Neuronal stem cell (in vitro differentiated cells): ENCODE measurements around the gene PDE3B.

Experiments
- DNase-seq: peaks from one replicate; pipeline ENCODE4 v3.0.0-alpha.2; 2013; ENCODE audit warnings: low spot score
- H2AFZ ChIP-seq: one replicate; pipeline ENCODE4 v1.6.1; 2013; ENCODE audit warnings: mild to moderate bottlenecking, low read length, inconsistent platforms
- H2AK5ac ChIP-seq: 2 replicates; pipeline ENCODE4 v1.6.1; 2013; ENCODE audit warnings: low read depth, mild to moderate bottlenecking, inconsistent platforms, low read length, moderate library complexity, mixed read lengths
- H2BK120ac ChIP-seq: 2 replicates; pipeline ENCODE4 v1.6.1; 2013; ENCODE audit warnings: low read depth, mild to moderate bottlenecking, inconsistent platforms, low read length, moderate library complexity, mixed read lengths
- H2BK12ac ChIP-seq: one replicate; pipeline ENCODE4 v1.6.1; 2013; ENCODE audit warnings: low read length, inconsistent platforms
- H2BK15ac ChIP-seq: 2 replicates; pipeline ENCODE4 v1.6.1; 2013; ENCODE audit warnings: mild to moderate bottlenecking, low read length, inconsistent platforms, mixed read lengths
- H2BK5ac ChIP-seq: one replicate; pipeline ENCODE4 v1.6.1; 2013; ENCODE audit warnings: inconsistent platforms, mild to moderate bottlenecking, low read length, moderate library complexity
- H3K14ac ChIP-seq: one replicate; pipeline ENCODE4 v1.6.1; 2013; ENCODE audit warnings: low read length, inconsistent platforms
- H3K18ac ChIP-seq: 2 replicates; pipeline ENCODE4 v1.6.1; 2013; ENCODE audit warnings: low read length, inconsistent platforms
- H3K23ac ChIP-seq: 2 replicates; pipeline ENCODE4 v1.6.1; 2013; ENCODE audit warnings: low read depth, mild to moderate bottlenecking, mixed read lengths, low read length, inconsistent platforms; ENCODE audit not compliant: poor library complexity
- H3K27ac ChIP-seq: replicated peaks from 3 replicates; pipeline ENCODE4 v1.5.1; 2013; ENCODE audit warnings: low read length, inconsistent platforms
- H3K27me3 ChIP-seq, 3 experiments: 2 replicates each; pipeline ENCODE4 v1.6.1; 2013; ENCODE audit warnings: low read length in 3 of 3, mild to moderate bottlenecking in 2 of 3, inconsistent platforms in 1 of 3, low read depth in 1 of 3, mixed read lengths in 1 of 3, moderate library complexity in 1 of 3; ENCODE audit not compliant: control insufficient read depth in 3 of 3, insufficient read depth in 3 of 3
- H3K36me3 ChIP-seq, 2 donors: replicated peaks in 1 of 2; 2 replicates each; pipeline ENCODE4 v1.6.1; 2013; ENCODE audit warnings: low read length in 2 of 2; ENCODE audit not compliant: control insufficient read depth in 2 of 2, insufficient read depth in 2 of 2
- H3K4ac ChIP-seq: 2 replicates; pipeline ENCODE4 v1.6.1; 2013; ENCODE audit warnings: inconsistent platforms, mild to moderate bottlenecking, low read length, moderate library complexity
- H3K4me1 ChIP-seq, 2 donors: 1 replicate in 1 of 2; 2 replicates in 1 of 2; pipeline ENCODE4 v1.6.1; 2013; ENCODE audit warnings: low read length in 2 of 2, low read depth in 1 of 2; ENCODE audit not compliant: control insufficient read depth in 2 of 2, insufficient read depth in 1 of 2
- H3K4me2 ChIP-seq: one replicate; pipeline ENCODE4 v1.6.1; 2013; ENCODE audit warnings: mild to moderate bottlenecking, low read length, inconsistent platforms; ENCODE audit not compliant: insufficient read depth, poor library complexity, severe bottlenecking
- H3K4me3 ChIP-seq, 2 donors: 2 replicates each; pipeline ENCODE4 v1.5.1; 2013; ENCODE audit warnings: low read length in 2 of 2, mild to moderate bottlenecking in 2 of 2, inconsistent platforms in 1 of 2, moderate library complexity in 1 of 2
- H3K79me1 ChIP-seq: one replicate; pipeline ENCODE4 v1.6.1; 2013; ENCODE audit warnings: low read depth, mild to moderate bottlenecking, inconsistent platforms, low read length, moderate library complexity
- H3K9ac ChIP-seq: one replicate; pipeline ENCODE4 v1.6.1; 2013; ENCODE audit warnings: mild to moderate bottlenecking, low read depth, low read length, inconsistent platforms; ENCODE audit not compliant: poor library complexity
- H3K9me3 ChIP-seq, 2 donors: replicated peaks in 1 of 2; 2 replicates each; pipeline versions ENCODE3 to v1.6.1; 2013; ENCODE audit warnings: low read length in 2 of 2, mild to moderate bottlenecking in 2 of 2, inconsistent platforms in 1 of 2, low read depth in 1 of 2, mixed read lengths in 1 of 2, moderate library complexity in 1 of 2; ENCODE audit not compliant: control insufficient read depth in 2 of 2, insufficient read depth in 1 of 2
- H4K8ac ChIP-seq: one replicate; pipeline ENCODE4 v1.6.1; 2013; ENCODE audit warnings: low read depth, mild to moderate bottlenecking, inconsistent platforms, low read length, moderate library complexity
- H4K91ac ChIP-seq: one replicate; pipeline ENCODE4 v1.6.1; 2013; ENCODE audit warnings: low read length, low read depth, mild to moderate bottlenecking, inconsistent platforms; ENCODE audit not compliant: poor library complexity
- WGBS, 2 donors: extraction: QIAGEN DNeasy Blood & Tissue Kit; methylation state at CpG; one replicate each; pipeline ENCODE4 v1.1.7; 2013; ENCODE audit warnings: missing lambda C conversion rate in 2 of 2, mixed read lengths in 1 of 2; ENCODE audit not compliant: insufficient read length in 2 of 2, insufficient replicate concordance in 1 of 2; ENCODE audit errors: extremely low coverage in 2 of 2; 5-methylcytosine and 5-hydroxymethylcytosine counted together

Gene PDE3B

GRCh38 chr11:14700593-14700992 is 57.0 kb downstream of the PDE3B start:
- Histone ChIP-seq H3K27ac (no peak overlapping the region), H3K4me1 (no peaks in the 10 kb centered on the region), H3K14ac (no peak overlapping the region), H2BK5ac (no peak overlapping the region), H3K79me1 (no peaks in the 10 kb centered on the region), H3K18ac (no peak overlapping the region), H2BK15ac (no peak overlapping the region), H3K9ac (no peak overlapping the region), H3K4me2 (no peak overlapping the region), H3K9me3 (peaks cover 0 to 16% of the 10 kb centered on the region in 2 donors), H3K27me3 (no peaks in the 10 kb centered on the region), H2AK5ac (no peak overlapping the region), H3K36me3 (no peaks in the 10 kb centered on the region), H4K91ac (no peak overlapping the region), H2BK120ac (no peak overlapping the region), H3K23ac (no peak overlapping the region), H2BK12ac (no peak overlapping the region), H3K4me3 (no peak overlapping the region), H3K4ac (no peak overlapping the region), H2AFZ (no peak overlapping the region), H4K8ac (no peak overlapping the region)
- no peak for DNase-seq
- no CpG with 5 or more reads among the region's 1 CpG for WGBS, 2 donors

- H2BK15ac ChIP-seq = no peak overlapping the region
- no peak overlapping the region for H3K9ac ChIP-seq
- H3K14ac ChIP-seq = no peak overlapping the region
- H2AK5ac ChIP-seq = no peak overlapping the region
- no peak overlapping the region for H2AFZ ChIP-seq
- H3K4ac ChIP-seq = no peak overlapping the region
- DNase-seq = no peak
- no peak overlapping the region for H3K4me3 ChIP-seq
- no peak overlapping the region for H2BK12ac ChIP-seq
- no peak overlapping the region for H4K8ac ChIP-seq
- no peak overlapping the region for H3K18ac ChIP-seq
- no peaks in the 10 kb centered on the region for H3K36me3 ChIP-seq
- no peak overlapping the region for H4K91ac ChIP-seq
- no peak overlapping the region for H2BK120ac ChIP-seq
- no CpG with 5 or more reads among the region's 1 CpG for WGBS, 2 donors
- no peak overlapping the region for H2BK5ac ChIP-seq
- no peak overlapping the region for H3K27ac ChIP-seq
- no peak overlapping the region for H3K4me2 ChIP-seq
- peaks cover 0 to 19% of the 10 kb centered on the region in 2 donors for H3K9me3 ChIP-seq
- H3K27me3 ChIP-seq = no peaks in the 10 kb centered on the region
- H3K23ac ChIP-seq = no peak overlapping the region
- no peaks in the 10 kb centered on the region for H3K4me1 ChIP-seq
- H3K79me1 ChIP-seq = no peaks in the 10 kb centered on the region
Observed at GRCh38 chr11:14702760-14703159, 59.2 kb downstream of the PDE3B start.

- Histone ChIP-seq H3K18ac (no peak overlapping the region), H2BK12ac (no peak overlapping the region), H3K9me3 (peaks cover 0 to 19% of the 10 kb centered on the region in 2 donors), H3K27me3 (no peaks in the 10 kb centered on the region), H2AK5ac (no peak overlapping the region), H3K9ac (no peak overlapping the region), H3K23ac (no peak overlapping the region), H2BK5ac (no peak overlapping the region), H3K4ac (no peak overlapping the region), H3K4me3 (no peak overlapping the region), H3K27ac (no peak overlapping the region), H3K4me1 (no peaks in the 10 kb centered on the region), H3K36me3 (no peaks in the 10 kb centered on the region), H2BK120ac (no peak overlapping the region), H3K79me1 (no peaks in the 10 kb centered on the region), H2BK15ac (no peak overlapping the region), H4K91ac (no peak overlapping the region), H3K14ac (no peak overlapping the region), H4K8ac (no peak overlapping the region), H3K4me2 (no peak overlapping the region), H2AFZ (no peak overlapping the region)
- WGBS, 2 donors = no CpG with 5 or more reads among the region's 1 CpG
- no peak for DNase-seq
Observed at GRCh38 chr11:14703731-14704130, 60.1 kb downstream of the PDE3B start.

- Histone ChIP-seq H3K4me3 (no peak overlapping the region), H3K23ac (no peak overlapping the region), H4K8ac (no peak overlapping the region), H2AFZ (no peak overlapping the region), H3K27ac (no peak overlapping the region), H3K14ac (no peak overlapping the region), H2BK120ac (no peak overlapping the region), H2BK5ac (no peak overlapping the region), H3K27me3 (no peaks in the 10 kb centered on the region), H3K4me2 (no peak overlapping the region), H3K9me3 (peaks cover 0 to 19% of the 10 kb centered on the region in 2 donors), H2AK5ac (no peak overlapping the region), H4K91ac (no peak overlapping the region), H3K4me1 (no peaks in the 10 kb centered on the region), H2BK15ac (no peak overlapping the region), H3K18ac (no peak overlapping the region), H3K4ac (no peak overlapping the region), H3K79me1 (no peaks in the 10 kb centered on the region), H3K36me3 (no peaks in the 10 kb centered on the region), H2BK12ac (no peak overlapping the region), H3K9ac (no peak overlapping the region)
- WGBS, 2 donors = no CpG with 5 or more reads among the region's 2 CpGs
- no peak for DNase-seq
Observed at GRCh38 chr11:14705067-14705466, 61.5 kb downstream of the PDE3B start.
